NCI-H2227 (cell line): ENCODE measurements around the gene SNAP29.
"Not testable (repeated sequence)": the region's sequence is repeated elsewhere in the genome, so short reads cannot be mapped to it uniquely, and the experiment has no call there.

Experiments used
- DNase-seq: peaks from one replicate; lab custom pipeline; 2025; ENCODE audit not compliant: unreplicated experiment; lab: John Stamatoyannopoulos, UW

SNAP29 gene

GRCh38 chr22:20834206-20834605, 24.6 kb upstream of the SNAP29 start:
- no peak for DNase-seq

- DNase-seq, result no peak
Observed at GRCh38 chr22:20834725-20835124, 24.1 kb upstream of the SNAP29 start.

DNA sequence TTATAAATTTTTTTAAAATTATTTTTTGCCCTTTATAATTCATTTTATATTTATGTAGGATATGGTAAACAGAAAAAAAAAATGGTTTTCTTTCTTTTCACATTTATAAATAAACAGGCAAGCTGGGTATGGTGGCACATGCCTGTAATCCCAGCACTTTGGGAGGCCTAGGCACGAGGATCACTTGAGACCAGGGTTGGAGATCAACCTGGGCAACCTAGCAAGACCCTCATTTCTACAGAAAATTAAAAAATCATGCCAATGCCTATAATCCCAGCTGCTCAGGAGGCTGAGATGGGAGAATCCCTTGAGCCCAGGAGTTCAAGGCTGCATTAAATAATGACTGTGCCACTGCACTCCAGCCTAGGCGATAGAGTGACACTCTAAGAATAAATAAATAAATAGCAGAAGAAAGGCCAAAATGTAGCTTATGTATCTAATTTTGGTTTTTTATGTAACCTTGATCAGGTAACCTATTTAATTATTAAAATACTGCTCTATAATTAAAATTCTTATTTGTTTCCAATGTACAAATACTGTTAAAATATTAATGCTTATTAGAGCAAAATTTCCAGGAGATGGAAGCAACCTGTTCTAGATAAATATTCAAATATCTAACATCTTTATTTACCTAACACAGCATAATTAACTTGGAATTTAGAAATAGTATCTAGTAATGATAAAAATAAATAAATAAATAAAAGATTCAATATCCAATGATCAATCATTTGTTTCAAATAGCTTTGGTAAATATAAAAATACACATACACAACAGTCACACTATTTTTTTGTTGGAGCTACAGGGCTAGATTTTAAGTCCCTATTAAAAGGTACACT, 21.6 kb upstream of the SNAP29 start:
- no peak for DNase-seq

DNA sequence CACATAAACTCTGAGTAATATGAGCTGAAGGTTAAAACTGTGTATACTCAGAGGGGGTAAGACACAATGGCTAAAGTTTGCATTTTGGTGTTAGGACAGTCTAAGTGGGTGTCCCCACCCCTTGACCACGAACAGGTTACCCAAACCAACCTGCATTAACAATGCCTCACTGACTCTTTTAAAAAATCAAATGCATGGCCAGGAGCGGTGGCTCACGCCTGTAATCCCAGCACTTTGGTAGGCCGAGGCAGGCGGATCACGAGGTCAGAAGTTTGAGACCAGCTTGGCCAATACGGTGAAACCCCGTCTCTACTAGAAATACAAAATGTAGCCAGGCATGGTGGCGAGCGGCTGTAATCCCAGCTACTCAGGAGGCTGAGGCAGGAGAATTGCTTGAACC, 19.5 kb upstream of the SNAP29 start:
- not testable (repeated sequence) for DNase-seq

- no peak for DNase-seq
Observed at GRCh38 chr22:20839837-20840645, 18.8 kb upstream of the SNAP29 start.

- no peak for DNase-seq
Observed at GRCh38 chr22:20840646-20841371, 18.0 kb upstream of the SNAP29 start.

GRCh38 chr22:20843501-20843900, 15.3 kb upstream of the SNAP29 start:
- DNase-seq, result no peak

GRCh38 chr22:20844055-20845037, 14.5 kb upstream of the SNAP29 start:
- no peak for DNase-seq

GRCh38 chr22:20847318-20847822, 11.4 kb upstream of the SNAP29 start:
- DNase-seq, result no peak

GRCh38 chr22:20852076-20852475, 6.7 kb upstream of the SNAP29 start:
- peak; percentile 18 for DNase-seq

DNA sequence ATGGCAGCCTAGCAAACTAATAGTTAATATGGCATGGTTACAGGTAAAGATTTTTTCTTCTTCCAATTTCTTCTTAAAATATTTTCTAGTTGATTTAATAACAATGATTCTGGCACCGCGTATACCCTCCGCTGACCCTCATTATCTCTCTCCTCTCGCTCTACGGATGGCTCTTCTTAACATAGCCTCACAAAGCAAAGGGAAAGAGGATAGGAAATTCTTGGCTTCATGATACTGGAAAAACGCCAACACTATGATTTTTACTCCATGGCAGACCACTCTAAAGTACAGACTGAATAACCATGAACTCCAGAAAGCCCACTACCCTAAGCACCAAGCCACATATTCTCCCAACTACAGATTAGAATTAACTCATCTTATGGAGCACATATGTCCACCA, 6.3 kb upstream of the SNAP29 start:
- peak; percentile 15 for DNase-seq

GRCh38 chr22:20853236-20853660, 5.6 kb upstream of the SNAP29 start:
- no peak for DNase-seq

GRCh38 chr22:20857247-20857643, 1.6 kb upstream of the SNAP29 start:
- no peak for DNase-seq

DNA sequence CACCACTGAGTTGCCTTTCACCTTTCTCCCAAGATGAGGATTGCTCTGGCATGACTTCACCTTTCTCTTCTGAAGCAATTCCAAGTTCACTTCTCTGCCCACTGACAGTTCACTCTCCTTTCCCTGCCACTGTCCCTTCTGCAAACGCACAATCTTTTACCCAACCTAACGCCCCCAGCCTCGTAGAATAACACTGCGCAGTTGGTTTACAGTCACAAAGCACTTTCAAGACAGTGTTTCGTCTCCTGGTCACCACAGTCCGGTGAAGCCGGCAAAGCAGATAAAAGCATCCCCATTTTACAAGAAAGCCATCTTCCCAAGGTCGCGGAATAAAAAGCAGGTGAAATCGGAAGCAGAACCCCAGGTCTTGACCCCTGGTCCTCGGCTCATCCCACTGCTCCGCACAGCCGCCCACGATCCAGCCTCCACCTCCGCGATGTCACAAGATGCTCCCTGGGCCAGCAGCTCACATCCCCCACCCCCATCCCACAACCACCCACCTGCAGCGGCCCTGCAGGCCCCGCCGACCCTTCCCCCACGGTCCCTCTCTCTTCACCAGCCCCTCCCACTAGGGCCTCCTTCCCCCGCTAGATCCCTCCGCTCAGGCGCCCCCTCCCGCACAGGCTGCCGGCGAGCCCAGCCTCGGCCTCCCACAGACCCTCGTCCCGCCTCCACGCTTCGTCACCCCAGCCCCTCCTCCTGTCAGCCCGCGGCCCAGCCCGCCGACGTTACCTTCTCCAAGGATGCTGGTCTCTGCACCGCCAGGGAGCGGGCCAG, 781 bp upstream of the SNAP29 start:
- DNase-seq, result peak; percentile 95

DNA sequence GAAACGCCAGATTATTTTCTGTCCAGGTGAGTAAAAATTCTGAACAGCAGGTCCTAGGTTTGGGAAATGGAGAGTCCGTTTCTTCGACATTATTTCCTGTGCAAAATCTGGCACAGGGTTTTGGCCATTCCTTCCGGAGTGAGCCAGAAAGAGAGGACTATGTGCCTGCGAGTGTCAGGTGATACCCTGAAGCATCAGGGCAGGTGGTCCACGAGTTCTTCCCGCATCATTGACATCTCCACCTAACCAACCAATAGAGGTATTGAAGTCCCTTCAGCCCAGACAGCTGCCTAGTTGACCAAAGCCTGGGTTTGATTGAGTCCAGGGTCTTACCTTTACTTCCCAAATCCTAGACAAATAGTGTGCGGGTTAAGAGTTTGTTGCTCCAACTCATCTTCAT, 808 bp downstream of the SNAP29 start:
- DNase-seq, result peak; percentile 25

GRCh38 chr22:20862540-20862939, 3.7 kb downstream of the SNAP29 start:
- DNase-seq, result no peak

- DNase-seq, result no peak
Observed at GRCh38 chr22:20863366-20863765, 4.6 kb downstream of the SNAP29 start.

DNA sequence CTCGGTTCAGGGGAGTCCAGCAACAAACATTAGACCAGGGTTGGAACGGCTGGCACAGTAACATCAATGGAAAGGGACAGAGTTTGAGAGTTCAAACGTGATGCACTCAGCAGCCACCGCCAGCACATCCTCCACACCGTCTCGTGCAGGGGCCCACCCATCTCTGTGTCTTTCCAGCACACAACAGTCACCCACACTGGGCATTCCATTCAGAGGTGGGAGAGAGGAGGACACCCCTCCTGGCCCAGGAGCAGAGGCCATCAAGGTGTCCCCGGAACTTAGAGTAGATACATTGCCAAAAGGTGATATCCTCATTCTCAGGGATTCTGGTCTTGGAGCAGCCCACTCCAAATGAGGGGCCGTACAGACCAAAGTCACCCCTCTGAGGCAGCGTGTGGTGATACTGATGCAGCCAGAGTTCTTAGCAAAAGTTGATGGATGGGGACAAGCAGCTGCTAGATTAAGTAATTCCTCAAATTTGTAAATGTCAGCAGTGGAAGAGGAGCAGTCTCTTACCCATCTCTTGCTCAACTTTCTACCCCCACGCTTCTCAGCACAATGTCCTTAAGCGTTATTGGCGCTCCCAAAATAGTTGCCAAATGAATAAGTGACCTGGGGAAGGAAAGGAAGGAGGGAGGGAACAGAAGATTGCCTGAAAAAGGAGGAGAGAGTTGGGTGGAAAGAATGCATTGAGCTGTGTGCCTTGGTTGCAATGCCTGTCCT, 5.5 kb downstream of the SNAP29 start:
- no peak for DNase-seq

GRCh38 chr22:20865331-20865730, 6.5 kb downstream of the SNAP29 start:
- DNase-seq, result no peak
